ENCODE results near the gene MCM8.

Gene MCM8

DNA sequence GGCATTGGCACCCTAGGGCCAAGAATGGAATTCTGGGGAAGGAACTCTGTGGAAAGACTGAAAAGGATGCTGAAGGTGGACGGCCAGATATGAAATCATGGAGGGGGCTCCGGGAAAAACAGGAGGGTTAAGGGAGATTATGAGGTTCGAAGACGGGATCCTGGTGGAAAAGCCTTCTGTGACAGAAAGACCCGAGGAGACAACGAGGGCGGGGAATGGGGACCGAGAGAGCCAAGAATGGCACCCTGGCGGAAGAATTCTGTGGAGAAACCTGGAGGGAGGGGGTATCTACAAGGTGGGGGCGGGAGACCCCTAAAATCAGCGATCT, 545 bp upstream of the MCM8 start:
- DNase-seq = no peak

DNA sequence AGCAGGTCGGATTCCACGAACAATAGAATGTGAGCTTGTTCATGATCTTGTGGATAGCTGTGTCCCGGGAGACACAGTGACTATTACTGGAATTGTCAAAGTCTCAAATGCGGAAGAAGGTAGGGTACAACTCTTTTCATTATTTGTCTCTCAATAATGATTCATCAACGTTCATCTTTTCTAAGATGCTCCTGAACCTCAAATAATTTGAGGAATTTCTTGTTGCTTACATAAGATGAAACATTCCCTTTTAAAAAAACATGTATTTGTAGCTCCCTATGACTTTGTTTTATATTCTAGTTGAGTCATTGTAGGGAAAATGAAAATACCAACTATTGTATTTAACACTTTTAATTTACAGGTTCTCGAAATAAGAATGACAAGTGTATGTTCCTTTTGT, 17.0 kb downstream of the MCM8 start:
- no peak for DNase-seq

DNA sequence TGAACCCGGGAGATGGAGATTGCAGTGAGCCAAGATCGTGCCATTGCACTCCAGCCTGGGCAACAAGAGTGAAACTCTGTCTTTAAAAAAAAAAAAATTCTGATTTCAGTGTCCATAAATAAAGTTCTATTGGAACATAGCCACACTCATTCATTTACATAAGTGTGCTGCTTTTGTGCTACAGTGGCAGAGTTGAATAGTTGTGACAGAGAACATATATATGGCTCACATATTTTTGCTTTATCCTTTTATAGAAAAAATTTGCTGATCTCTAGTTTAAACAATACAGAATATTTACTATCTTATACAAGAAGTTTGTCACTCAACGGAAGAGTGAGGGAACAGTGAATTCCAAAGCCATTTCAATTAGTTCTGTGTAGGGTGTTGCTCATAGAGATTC, 18.0 kb downstream of the MCM8 start:
- no peak for DNase-seq

DNA sequence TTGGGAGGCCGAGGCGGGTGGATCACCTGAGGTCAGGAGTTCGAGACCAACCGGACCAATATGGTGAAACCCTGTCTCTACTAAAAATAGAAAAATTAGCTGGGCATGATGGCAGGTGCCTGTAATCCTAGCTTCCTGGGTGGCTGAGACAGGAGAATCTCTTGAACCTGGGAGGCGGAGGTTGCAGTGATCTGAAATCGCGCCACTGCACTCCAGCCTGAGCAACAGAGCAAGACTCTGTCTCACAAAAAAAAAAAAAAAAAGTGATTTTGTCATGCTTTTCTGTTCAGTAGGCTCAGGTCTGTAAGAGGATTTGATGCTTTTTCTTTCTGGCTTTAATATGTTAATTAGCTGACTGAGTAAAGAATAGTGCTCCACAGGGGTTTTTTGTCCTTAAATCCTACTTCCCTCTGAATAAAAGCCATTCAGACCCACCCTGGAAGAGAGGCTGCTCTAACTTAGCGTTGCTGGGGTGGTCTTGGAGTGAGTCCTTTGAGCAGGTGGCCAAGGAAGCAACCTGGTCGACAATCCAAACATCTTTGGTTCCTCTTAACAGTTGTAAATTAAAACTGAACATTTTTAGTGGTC, 19.0 kb downstream of the MCM8 start:
- no peak for DNase-seq

DNA sequence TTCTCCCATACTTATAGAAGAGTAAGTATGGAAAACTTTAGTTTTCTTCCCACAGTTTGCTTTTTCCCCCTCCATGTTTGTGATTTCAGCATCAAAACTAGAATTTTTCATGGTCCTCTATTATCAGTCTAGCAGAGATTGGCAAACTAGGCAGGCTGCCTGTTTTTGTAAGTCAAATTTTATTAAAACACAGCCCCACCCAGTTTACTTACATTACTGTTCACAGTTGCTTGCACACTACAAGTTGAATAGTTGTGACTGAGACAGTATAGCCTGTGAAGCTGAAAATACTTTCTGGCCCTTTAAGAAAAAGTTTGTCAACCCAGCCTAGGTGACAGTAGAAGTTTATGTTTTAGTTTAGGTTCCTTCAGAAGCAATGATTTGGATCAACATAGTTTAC, 19.5 kb downstream of the MCM8 start:
- DNase-seq = no peak

DNA sequence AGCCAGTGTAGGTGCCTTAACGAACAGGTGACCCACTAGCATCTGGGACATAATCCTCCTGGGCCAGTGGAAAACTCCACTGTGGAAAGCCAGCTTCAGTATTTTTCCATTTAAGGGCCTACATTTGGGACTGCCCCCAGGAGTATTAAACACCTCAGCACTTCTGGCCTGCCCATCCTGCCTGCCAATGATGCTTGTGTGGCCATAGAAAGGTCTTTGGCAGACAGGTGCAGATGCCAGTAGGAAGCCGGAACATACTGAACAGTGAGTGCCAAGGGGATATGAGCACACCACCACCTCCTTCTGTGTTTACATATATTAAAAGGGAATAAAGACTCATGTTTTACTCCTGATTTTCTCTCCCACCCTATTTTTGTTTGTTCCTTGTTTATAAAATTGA, 19.9 kb downstream of the MCM8 start:
- DNase-seq = no peak

DNA sequence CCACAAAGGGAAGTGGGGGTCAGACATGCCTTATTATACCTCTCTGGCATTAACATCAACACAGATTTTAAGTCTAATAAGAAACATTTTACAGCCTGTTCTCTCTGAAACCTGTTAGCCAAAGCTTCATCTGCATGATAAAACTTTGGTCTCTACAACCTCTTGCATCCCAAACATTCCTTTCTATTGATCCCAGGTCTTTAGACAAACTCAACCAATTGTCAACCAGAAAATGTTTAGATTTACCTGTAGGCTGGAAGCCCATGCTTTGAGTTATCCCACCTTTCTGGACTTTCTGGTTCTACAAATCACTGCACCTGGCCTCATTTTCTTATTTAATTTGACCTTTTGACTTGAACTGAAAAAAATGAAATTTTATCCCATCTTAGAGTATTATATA, 20.8 kb downstream of the MCM8 start:
- DNase-seq = no peak

DNA sequence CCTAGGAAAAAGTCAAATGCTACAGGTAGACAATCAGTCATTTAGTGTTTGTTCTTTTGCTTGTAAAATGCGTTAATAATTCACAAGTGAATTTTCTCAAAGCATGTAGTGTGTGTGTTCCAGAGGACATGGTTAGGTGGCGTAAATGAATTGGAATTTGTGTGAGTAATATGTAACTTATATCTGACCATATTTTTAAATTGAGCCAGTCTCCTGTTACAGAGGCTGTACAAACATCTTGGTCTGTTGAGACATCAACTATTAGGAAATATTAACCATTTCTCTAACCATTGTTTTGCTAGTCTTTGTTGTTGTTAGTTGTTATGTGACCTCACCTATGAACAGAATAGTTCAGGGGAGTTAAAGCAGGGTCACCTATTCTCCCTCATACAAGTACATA, 22.7 kb downstream of the MCM8 start:
- DNase-seq = no peak

DNA sequence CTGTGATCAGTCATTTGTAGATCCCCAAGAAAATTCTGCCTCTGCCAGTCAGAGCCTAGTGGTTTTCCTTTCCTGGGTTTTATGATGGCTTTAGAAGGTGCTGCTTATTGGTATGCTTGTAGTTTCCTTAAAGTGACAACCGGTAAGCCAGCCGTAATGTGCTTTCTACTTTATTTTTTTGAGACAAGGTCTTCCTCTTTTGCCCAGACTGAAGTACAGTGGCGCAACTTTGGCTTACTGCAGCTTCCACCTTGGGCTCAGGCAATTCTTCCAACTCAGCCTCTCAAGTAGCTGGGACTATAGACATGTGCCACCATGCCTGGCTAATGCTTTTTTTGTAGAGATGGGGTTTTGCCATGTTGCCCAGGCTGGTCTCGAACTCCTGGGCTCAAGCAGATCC, 23.5 kb downstream of the MCM8 start:
- peak; percentile 86 for DNase-seq

DNA sequence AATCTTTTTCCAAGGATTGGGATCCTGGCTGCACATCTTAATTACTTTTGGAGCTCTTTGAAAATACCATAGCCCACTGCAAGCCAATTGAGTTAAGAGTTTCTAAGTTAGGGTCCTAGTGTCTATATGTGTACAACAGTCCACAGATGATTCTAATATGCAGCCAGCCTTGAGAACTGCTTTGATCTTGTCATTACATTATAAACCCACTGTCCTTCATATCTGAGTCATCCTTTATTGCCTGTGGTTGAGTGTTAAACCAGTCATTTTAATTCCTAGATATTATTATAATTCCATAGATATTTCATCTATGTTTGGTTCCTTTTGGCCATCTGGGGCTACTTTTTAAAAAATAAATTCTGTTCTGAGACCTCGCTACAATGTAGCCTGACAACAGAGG, 24.1 kb downstream of the MCM8 start:
- DNase-seq = no peak

DNA sequence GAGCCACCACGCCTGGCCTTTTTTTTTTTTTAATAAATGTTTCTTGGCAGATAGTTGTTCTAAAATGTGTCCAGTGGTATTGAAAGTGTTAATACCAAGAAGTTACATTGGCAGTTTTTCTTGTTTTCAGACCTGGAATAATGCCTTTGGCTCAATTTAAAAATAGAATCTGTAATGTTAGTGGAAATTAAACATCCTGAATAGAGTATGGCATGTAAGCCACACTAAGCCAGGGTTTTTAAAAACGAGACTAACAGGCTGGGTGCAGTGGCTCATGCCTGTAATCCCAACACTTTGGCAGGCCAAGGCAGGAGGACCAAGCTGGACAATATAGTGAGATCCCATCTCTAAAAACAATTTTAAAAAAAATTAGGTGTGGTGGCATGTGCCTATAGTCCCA, 25.3 kb downstream of the MCM8 start:
- no peak for DNase-seq

DNA sequence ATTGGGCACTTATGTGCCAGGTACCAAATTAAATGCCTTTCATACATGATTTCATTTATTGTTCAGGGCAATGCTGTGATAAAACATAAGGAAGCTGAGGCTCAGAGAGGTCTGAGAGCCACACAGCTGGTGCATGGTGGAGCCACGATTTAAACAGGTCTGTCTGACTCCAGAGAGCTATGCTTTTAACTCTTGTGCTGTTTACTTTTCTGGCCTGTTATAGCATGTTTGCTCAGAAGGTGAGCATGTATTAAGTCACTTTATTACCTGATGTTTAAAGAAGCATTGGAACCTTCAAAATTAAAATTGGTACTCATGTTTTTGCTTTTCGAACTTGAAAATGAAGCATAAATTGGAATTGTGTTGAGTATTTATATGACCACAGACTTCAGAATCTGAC, 26.8 kb downstream of the MCM8 start:
- DNase-seq = no peak

DNA sequence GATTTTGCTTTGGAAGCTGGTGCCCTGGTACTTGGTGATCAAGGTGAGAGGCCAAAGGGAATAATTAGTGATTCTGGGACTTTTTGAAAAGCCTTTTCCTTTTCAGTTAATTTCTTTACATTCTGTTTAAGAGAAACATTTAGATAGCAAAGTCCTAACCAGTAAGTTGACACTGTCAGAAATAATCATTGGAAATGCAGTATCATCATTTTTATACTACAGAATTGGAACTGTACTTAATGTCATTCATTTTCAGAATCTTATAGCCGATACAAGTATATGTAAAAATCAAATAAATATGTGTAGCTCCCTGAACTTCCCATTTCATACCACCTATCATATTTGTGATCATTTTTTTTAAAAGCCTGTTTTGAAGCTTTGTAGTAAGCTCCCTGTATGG, 27.5 kb downstream of the MCM8 start:
- no peak for DNase-seq

DNA sequence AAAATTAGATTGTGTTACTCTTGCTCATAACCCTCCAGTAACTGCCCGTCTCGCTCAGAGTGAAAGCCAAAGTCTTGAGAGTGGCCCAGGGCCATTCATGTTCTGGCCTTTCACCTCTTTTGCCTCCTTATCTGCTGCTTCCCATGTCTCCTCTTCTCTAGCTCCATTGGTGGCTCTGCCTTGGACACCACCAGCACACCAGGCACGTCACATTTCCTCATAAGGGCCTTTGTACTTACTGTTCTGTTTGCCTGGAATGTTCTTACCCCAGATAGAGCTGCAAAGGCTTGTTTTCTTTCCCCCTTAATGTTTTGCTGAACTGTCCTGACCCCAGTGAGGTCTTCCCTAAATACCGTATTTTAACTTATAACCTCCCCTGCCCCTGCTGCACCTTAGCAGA, 29.3 kb downstream of the MCM8 start:
- DNase-seq = no peak

DNA sequence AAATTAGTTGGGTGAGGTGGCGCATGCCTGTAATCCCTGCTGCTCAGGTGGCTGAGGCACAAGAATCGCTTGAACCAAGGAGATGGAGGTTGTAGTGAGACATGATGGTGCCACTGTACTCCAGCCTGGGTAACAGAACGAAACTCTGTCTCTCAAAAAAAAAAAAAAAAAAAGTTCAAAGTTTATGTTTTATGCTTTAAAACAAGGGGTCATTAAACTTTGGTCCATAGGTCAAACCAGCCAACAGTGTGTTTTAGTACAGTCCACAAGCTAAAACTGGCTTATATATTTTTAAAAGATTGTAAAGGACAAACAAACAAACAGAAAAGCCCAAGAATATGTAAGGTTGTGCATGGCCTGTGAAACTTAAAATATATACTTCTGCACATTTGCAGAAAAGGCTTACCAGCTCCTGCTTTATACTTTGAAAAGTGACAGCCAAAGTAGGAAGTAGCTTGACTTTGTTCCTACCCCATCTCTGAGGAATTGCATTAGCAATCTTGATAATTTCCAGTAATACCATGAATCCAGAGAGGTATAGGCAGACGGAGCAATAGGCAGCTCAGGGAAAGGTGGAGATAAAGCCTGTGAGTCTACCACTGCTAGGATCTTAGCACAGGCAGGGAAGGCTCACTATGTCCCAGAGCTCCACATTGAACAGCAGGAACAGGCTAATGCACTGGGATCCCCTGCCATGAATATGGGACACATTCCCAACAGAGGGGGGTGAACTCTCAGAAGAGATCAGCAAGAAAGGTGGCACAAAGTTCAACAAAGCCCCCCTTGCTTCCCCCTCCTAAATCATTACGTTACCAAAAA, 30.5 kb downstream of the MCM8 start:
- DNase-seq = no peak

DNA sequence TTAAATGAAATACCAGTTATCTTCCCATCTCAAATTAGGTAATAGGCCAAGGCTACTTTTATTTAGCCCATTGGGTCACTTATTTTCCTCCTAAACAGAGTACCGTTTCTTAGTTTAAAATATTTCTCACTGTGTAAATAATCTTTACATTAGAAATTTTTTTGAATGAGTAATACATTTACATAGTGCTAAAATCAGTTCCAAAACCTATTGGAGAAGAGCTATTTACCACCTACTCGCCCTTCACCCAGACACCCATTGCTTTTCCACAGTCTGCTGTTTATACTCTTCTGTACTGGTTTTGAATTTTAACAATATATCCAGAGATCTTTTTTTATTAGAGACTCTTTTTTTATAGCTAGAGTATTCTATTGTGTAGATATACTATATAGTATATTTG, 36.9 kb downstream of the MCM8 start:
- DNase-seq = no peak

DNA sequence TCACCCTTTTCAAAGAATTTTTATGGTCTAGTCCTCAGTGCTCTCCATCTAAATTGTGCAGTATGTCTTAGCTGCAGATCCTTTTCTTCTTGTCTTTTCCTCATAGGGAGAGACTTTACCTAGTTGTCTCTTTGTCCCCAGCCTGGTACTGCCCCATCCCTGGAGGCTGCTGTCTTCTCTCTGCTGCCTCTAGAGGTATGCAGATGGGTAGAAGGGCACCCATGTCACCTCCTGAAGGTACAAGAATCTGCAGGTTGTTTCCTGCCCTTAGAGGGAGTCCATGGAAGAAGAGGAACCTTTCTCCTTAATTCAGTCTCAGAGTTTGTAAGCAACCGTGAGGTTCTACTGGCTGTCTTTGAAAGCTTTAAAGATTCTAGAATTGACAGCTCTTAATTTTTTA, 39.1 kb downstream of the MCM8 start:
- DNase-seq = no peak

DNA sequence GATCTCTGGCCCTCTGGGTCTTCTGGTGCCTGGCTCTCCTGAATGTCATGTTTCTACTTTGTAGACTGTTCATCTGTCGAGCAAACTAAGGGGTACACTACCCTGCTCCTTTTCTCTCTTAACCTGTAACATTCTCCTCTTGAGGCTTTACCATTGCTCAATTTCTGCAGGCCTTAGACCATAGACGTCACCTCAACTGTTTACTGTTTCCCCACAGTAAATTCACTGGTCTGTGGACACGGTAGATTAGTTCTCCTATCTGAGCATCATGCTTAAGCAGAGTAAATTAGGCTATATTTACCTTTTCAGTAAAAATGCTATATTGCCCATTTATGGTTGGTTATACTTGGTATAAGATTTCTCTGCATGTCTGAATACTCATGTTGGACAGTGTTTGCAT, 40.5 kb downstream of the MCM8 start:
- DNase-seq = no peak

DNA sequence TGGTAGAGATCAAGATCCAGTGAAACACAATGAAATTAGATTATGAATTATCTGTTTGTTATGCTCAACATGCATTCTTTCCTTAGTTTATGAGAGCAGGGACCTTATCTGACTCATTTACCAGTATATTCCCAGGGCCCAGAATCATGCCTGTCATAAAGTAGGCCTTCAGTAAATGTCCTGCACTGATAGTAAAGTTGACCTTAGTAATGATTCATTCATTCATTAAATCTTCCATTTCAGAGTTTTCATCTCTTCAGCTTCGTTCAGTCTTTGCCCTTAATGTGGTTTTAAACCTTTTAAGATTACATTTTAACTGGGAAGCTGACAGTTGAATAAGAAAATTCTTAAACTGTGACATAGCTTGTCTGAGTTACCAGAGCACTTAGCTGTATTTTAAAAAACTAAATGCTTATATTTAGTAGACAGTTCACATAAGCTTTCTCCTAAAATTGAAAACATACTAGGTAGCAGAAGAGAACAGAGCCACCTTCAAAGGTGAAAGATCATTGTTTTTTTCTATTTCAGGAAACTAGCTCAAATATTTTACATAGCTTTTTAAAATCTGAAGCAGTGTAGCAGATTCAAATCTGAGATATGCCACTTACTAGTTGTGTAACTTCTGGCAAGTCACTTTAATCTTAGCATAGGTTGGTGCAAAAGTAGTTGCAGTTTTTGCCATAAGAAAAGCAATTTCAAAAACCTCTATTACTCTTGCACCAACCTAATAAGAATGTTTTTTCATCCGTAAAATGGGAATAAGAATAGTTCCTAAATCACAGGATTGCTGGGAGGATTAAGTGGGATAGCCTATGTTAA, 41.4 kb downstream of the MCM8 start:
- DNase-seq = no peak

DNA sequence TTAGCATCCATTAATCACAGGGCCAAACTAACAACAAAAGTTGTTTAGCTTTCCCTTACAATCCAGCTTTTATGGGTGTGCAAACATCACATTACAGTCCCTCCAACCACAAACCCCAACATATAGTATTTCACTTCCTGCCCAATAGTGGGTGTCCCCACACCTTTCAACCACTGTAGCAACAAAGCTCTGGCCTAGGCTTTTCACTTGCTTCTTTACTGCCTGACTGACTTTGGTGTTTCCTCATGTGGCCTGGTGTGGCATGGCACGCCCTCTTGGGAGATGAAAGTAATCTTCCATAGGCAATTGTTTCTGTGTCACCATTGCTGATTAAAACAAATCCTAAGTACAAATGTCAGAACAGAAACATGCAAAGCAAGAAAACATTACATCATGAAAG, 46.3 kb downstream of the MCM8 start:
- peak; percentile 79 for DNase-seq

DNA sequence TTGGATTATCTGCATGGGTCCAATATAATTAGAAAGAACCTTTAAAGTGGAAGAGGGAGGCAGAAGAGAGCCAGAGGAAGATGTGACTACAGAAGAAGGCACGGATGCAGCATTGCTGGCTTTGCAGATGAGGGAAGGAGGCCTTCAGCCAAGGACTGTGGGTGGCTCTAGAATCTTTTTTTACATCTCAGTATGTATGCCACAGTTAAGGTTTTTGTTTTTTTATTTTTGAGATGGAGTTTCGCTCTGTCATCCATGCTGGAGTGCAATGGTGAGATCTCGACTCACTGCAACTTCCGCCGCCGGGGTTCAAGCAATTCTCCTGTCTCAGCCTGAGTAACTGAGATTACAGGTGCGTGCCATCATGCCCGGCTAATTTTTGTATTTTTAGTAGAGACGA, 49.3 kb downstream of the MCM8 start:
- no peak for DNase-seq

DNA sequence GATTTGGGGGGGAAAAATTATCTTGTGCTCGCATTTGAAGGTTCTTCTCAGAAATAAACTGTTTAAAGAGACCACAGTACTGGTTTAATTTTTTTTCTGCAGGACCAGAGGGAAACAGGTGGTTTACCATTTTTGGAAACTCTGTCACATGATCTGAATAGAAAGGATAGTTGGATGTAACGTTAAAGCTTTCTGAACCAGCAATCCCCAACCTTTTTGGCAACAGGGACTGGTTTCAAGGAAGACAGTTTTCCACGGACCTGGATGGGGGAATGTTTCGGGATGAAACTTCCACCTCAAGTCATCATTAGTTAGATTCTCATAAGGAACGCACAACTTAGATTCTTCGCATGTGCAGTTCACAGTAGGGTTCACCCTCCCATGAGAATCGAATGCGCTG, 50.4 kb downstream of the MCM8 start:
- no peak for DNase-seq

DNA sequence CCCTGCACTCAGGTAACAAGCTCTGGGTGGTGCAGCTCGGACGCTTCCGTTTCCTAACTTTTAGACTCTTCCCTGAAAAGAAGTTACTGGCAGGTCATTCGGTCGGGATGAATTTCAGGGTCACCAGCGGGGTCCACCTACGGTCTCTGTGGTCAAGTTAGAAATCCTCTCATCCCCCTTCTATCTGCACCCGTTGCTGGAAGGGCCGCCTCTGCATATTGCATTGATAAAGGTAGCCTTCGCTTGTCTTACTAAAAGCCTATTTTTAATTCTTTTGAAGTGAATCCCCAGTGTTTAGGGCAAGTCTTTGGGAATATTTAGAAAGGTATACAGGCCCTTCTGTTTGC, 56.1 kb downstream of the MCM8 start:
- DNase-seq = no peak

DNA sequence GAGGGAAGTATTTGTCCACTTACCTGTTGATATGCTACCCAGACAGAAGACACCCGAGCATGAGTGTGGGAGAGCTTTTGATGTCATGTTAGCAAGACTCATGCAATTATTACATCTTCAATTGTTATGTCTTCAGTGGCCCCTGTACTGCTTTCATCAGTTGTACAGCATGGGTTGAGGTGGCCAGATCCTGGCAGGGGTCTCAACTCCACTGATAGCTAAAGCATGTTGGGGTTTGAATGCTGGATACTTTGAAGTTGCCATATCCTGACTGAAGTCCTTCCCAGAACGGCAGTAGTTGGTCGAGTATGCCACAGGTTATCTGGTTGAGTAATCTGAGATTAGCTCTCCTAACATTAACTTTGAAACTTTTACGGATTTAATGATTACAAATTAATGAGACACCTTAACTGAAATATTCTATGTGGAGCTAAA, 56.7 kb downstream of the MCM8 start:
- DNase-seq = no peak
